Transverse colon (tissue), 4 donors: ENCODE measurements around the gene TNFAIP3.
"Not testable (repeated sequence)": the region's sequence is repeated elsewhere in the genome, so short reads cannot be mapped to it uniquely, and the experiment has no call there.

Experiments used
- EP300 ChIP-seq: sonication (generic); formaldehyde crosslinking; IDR thresholded peaks from one replicate; pipeline ENCODE4 v1.6.1; 2017; ENCODE audit warnings: antibody characterized with exemption, low read depth
- POLR2A ChIP-seq: fragments of 450-650 bp; IDR thresholded peaks from one replicate; pipeline ENCODE4 v1.6.1; 2016; ENCODE audit warnings: antibody characterized with exemption, mild to moderate bottlenecking, moderate library complexity
- POLR2AphosphoS5 ChIP-seq, 3 donors: sonication (generic); formaldehyde crosslinking; IDR thresholded peaks; one replicate each; pipeline ENCODE4 v1.6.1; 2016; ENCODE audit warnings: antibody characterized with exemption in 3 of 3
- TF ChIP-seq, protein P1 (sequence below), 5 experiments: fragments of 200-600 bp in 3 of 5; fragments of 450-650 bp in 2 of 5; sonication (generic) in 3 of 5; IDR thresholded peaks; 1 replicate in 2 of 5; 2 replicates in 3 of 5; pipeline ENCODE4 v1.5.1; 2016 to 2017; ENCODE audit warnings: antibody characterized with exemption in 5 of 5, inconsistent platforms in 3 of 5, mild to moderate bottlenecking in 2 of 5, moderate library complexity in 1 of 5

DNA sequence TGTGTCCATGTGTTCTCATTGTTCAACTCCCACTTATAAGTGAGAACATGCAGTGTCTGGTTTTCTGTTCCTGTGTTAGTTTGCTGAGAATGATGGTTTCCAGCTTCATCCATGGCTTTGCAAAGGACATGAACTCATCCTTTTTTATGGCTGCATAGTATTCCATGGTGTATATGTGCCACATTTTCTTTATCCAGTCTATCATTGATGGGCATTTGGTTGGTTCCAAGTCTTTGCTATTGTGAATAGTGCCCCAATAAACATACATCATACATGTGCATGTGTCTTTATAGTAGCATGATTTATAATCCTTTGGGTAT lies 17.8 kb downstream of the TNFAIP3 start:
- TF ChIP-seq POLR2AphosphoS5 (IDR thresholded peaks at IDR 0.05); POLR2A; EP300: not testable (repeated sequence)
- TF ChIP-seq, protein P1, sequence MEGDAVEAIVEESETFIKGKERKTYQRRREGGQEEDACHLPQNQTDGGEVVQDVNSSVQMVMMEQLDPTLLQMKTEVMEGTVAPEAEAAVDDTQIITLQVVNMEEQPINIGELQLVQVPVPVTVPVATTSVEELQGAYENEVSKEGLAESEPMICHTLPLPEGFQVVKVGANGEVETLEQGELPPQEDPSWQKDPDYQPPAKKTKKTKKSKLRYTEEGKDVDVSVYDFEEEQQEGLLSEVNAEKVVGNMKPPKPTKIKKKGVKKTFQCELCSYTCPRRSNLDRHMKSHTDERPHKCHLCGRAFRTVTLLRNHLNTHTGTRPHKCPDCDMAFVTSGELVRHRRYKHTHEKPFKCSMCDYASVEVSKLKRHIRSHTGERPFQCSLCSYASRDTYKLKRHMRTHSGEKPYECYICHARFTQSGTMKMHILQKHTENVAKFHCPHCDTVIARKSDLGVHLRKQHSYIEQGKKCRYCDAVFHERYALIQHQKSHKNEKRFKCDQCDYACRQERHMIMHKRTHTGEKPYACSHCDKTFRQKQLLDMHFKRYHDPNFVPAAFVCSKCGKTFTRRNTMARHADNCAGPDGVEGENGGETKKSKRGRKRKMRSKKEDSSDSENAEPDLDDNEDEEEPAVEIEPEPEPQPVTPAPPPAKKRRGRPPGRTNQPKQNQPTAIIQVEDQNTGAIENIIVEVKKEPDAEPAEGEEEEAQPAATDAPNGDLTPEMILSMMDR (IDR thresholded peaks at IDR 0.05): not testable (repeated sequence)
